Keratinocyte (primary cell): ENCODE measurements around the gene LRFN4.

Experiments used
- CTCF ChIP-seq, 3 experiments: IDR thresholded peaks in 1 of 3; conservative IDR thresholded peaks in 1 of 3; optimal IDR thresholded peaks in 1 of 3; 2 replicates in 2 of 3; 3 replicates in 1 of 3; pipeline versions ENCODE3 to v1.5.1; 2011; ENCODE audit warnings: low read length in 3 of 3, mild to moderate bottlenecking in 3 of 3, moderate library complexity in 2 of 3, control low read depth in 1 of 3, inconsistent platforms in 1 of 3; ENCODE audit not compliant: insufficient read depth in 2 of 3; ENCODE audit errors: extremely low read depth in 1 of 3
- EZH2 ChIP-seq: IDR thresholded peaks from one replicate; pipeline ENCODE4 v1.6.1; 2012; ENCODE audit warnings: inconsistent platforms, mild to moderate bottlenecking, low read length, moderate library complexity

- no peak for TF ChIP-seq CTCF (optimal IDR thresholded peaks at IDR 0.05 in 1 of 3, IDR thresholded peaks at IDR 0.05 in 1 of 3, conservative IDR thresholded peaks at IDR 0.05 in 1 of 3; ENCODE audit: extremely low read depth in 1 of 3, insufficient read depth in 2 of 3, low read length in 3 of 3)
- no peak for TF ChIP-seq EZH2
Observed at GRCh38 chr11:66818231-66818955, 38.5 kb upstream of the LRFN4 start.
